22Rv1 (cell line): ENCODE measurements around the gene SELENOK.
A peak's percentile ranks its signal among the peaks of the same experiment; 100 is the strongest.

Experiments
- H3K27ac ChIP-seq: fragments of 450-650 bp; 2 replicates; pipeline ENCODE4 v1.5.1; 2017
- ZFX ChIP-seq: fragments of 450-650 bp; IDR thresholded peaks from 2 replicates; pipeline ENCODE4 v1.6.1; 2017; ENCODE audit warnings: antibody characterized with exemption, borderline replicate concordance
- TF ChIP-seq, protein P1 (sequence below): fragments of 450-650 bp; IDR thresholded peaks from 2 replicates; pipeline ENCODE4 v1.5.1; 2017; ENCODE audit warnings: mild to moderate bottlenecking

Gene SELENOK

DNA sequence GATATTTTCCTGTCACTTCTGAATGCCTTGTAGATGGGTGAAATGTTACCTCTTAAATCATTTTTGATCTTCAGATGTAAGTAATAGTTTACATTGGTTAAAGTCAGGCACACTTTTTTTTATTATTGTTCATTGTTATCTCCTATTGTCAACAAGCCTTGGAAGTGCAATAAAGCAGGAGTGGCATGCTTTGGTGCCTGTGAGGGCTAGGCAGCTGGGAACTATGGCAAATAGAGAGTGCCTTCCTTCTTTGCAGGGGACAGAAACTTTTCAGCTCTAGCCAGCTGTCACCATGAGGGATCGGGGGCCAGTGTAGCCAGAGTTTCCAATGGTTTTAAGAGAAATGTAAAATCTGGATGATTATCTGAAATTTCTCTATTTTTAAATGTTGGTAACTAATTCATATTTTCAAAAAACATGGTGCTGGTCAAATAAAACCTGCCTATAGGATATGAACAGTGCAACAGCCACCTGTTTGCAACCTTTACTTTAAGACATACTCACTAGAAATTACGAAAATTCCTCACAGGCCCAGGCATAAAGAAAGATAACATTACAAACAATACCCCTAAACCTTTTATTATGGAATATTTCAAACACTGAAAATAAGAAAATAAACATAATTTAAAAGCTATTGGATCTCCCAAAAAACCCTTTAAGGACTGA is 9.1 kb upstream of the SELENOK start:
- no peak overlapping the region for H3K27ac ChIP-seq
- TF ChIP-seq, protein P1, sequence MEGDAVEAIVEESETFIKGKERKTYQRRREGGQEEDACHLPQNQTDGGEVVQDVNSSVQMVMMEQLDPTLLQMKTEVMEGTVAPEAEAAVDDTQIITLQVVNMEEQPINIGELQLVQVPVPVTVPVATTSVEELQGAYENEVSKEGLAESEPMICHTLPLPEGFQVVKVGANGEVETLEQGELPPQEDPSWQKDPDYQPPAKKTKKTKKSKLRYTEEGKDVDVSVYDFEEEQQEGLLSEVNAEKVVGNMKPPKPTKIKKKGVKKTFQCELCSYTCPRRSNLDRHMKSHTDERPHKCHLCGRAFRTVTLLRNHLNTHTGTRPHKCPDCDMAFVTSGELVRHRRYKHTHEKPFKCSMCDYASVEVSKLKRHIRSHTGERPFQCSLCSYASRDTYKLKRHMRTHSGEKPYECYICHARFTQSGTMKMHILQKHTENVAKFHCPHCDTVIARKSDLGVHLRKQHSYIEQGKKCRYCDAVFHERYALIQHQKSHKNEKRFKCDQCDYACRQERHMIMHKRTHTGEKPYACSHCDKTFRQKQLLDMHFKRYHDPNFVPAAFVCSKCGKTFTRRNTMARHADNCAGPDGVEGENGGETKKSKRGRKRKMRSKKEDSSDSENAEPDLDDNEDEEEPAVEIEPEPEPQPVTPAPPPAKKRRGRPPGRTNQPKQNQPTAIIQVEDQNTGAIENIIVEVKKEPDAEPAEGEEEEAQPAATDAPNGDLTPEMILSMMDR, result no peak
- TF ChIP-seq ZFX, result no peak

DNA sequence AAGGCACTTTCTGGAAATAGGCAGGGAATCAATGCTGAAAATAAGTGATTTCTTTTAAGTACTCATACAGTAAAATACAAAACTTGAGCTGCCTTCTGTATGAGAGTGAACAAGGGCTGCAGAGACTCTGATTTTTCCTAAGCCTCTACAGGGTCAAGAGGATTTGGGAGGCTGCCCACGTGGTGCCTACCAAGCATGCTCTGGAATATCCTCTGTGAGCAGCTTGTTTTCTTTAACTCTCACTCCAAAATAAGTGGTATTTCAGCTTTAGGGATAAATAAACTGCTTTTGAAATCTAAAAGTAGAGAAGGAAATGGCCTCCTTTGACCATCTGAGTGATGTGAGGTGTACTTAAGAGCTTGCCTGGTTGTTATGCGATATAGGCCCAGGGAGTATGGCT is 8.1 kb upstream of the SELENOK start:
- no peak for TF ChIP-seq ZFX

DNA sequence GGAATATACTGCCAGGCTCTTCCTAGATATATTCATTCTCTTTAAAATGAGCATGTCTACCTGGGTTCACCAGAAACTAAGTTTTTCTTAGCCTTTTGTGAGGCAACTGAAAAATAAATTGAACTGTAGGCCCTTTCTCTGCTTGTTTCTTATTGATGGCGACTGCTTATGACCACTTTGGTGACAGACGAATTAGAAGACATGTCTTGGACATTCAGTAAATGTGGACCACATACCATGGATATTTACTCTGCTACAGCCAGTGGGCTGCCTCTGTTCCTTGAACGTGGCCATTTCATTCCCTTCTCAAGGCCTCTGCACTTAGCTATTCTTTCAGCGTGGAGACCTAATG is 603 bp upstream of the SELENOK start:
- H3K27ac ChIP-seq, result peak overlapping the region; percentile 82
- TF ChIP-seq ZFX, result no peak
- TF ChIP-seq, protein P1, result no peak

More for the DNA sequence above, 8.1 kb upstream of the SELENOK start:
- no peak overlapping the region for H3K27ac ChIP-seq

DNA sequence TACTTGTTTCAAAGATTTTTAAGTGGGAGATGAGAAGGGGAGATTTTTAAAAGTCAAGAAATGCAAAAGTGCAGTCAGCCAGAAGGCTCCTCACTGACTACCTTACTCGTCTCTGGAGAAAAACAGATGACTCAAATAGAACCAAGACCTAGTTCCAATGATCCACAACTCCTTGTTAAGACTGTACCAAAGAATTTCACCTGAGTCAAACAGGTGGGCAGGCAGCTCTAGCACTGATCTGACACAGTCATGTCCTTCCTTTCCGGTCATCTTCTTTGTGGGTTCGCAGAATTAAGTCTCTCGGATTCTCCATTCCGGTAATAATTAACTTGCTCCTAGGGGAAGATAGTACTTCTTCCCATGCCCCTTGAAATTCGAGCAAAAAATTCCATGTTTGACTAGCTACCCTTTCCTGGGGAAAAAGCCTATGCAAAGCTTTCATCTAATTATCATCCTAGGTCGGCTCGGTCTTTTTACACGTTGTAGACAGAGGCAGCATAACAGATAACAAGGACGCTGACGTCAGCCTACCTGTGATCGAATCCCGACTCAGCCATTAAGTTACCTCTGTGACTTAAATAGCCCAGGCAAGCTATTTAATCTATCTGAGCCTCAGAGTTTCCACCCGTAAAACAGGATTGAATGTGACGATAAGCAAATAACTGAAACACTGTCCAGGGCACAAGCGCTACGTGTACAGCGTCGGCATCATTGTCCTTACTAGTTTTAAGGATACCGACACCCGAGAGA is 758 bp downstream of the SELENOK start:
- peak overlapping the region; percentile 82 for H3K27ac ChIP-seq
- no peak for TF ChIP-seq ZFX
- TF ChIP-seq, protein P1, result no peak

DNA sequence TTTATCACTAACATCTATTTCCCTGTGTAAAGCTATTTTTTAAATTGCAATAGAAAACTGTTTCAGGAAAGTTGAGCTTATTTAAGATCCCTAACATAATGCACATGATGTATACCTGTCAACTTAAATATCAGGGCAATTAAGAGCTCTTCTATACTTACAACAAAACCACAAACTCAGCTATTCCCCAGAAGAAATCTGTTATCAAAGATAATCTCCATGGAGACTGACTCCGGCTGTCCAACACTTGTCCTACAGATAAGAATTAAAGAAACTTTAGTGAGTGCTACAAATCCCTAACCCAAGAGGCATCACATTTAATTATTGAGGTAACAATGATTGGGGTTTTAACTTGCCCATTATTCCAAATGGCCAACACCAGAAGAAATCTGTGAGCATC is 3.4 kb downstream of the SELENOK start:
- TF ChIP-seq, protein P1, result no peak
- TF ChIP-seq ZFX, result no peak
- no peak overlapping the region for H3K27ac ChIP-seq

DNA sequence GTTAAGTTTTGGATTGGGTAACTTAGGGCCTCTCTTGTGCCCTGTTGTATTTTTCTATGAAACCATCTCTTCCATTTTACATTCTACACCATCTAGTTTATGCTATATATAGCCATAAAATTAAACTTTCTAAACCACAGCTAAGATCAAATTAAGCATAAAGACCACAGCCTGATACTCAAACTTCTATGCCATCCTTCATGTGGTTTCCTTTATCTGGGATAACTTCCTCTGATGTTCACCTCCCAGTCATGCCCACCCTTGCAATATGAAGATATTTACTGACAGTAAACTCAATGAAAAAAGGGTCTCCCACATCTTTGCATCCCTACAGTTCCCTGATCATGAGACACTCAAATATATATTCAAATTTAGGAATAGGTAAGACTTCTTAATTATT is 4.2 kb downstream of the SELENOK start:
- H3K27ac ChIP-seq, result no peak overlapping the region
- no peak for TF ChIP-seq ZFX
- TF ChIP-seq, protein P1, result no peak

DNA sequence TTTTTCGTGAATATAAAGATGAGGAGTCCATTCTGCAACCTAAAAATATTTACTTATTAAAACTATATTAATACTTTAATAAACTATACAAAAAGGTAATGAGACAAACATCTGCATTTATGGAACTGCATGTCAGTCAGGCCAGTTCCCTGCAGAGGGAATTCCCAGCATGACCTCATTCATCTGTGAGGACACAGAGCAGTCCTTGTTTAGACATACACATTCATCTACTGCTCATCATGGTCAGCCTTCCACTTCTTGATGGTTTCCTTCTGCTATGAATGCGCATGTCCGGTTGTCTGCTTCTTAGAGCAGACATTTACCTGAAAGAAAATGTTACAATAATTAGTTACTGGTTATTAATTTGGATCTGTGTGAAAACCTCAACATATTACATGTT is 6.4 kb downstream of the SELENOK start:
- H3K27ac ChIP-seq, result no peak overlapping the region
- TF ChIP-seq, protein P1, result no peak
- TF ChIP-seq ZFX, result no peak
